ENCODE results near the gene TMEM217. TPM values are rescaled to one million over a fixed set of nuclear protein-coding genes. Genes with fewer than 3 reads are reported as not detected.

TMEM217 gene
- polyA plus RNA-seq, 1 of the 3 experiments (the other 2 are of a cell fraction), result 1.5 TPM

DNA sequence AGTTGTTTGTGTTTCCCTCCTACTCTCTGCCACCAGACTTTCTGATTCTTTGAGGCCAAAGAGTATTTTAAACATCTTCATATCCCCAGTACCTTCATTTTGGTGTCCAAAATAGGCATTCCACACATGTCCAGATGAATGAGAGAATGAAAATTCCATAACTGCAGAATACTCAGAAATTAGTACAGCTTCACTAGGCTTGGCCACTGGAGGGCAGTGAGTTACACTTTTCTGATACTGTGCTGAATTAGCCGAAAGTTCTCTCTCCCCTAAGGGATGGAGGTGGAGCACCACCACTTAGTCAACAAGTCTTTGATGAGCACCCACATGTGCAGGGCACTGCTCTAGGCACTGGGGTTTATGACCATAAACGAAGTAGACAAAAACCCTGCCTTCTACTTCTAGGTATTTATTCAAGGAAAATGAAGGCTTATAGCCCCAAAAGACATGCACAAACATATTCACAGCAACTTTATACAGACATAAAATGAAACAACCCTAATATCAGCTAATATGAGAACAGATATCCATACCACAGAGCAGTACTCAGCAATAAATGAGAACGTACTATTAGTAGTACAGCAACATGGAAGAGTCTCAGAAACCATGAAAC is 46.1 kb upstream of the TMEM217 start:
- Histone ChIP-seq H3K4me2 (no peak overlapping the region), H3K27me3 (ENCODE audit: insufficient read depth) (no peaks in the 10 kb centered on the region), H3F3A (replicated peaks; ENCODE audit: insufficient read depth) (peaks cover 2% of the 10 kb centered on the region), H3K79me2 (ENCODE audit: insufficient read depth) (no peaks in the 10 kb centered on the region), H3K9ac (no peak overlapping the region), H3K4me3 (ENCODE audit: low read depth in 2 of 2, low read length in 1 of 2) (no peak overlapping the region), H3K9me3 (no peaks in the 10 kb centered on the region), H3K36me3 (replicated peaks in 1 of 2; ENCODE audit: control insufficient read depth in 1 of 2, insufficient read depth in 2 of 2, low read length in 1 of 2) (peaks cover 19 to 30% of the 10 kb centered on the region in 2 experiments), H4K20me1 (ENCODE audit: insufficient read depth) (no peaks in the 10 kb centered on the region), H2AFZ (ENCODE audit: low read depth) (no peak overlapping the region), H3K27ac (ENCODE audit: low read depth in 2 of 2, low read length in 1 of 2) (no peak overlapping the region), H3K4me1 (ENCODE audit: control insufficient read depth in 1 of 2, insufficient read depth in 2 of 2, low read depth in 1 of 2, low read length in 1 of 2) (peaks cover 2 to 10% of the 10 kb centered on the region in 2 experiments), H3K9me2 (no peaks in the 10 kb centered on the region)
- ChIA-PET POLR2A (no interaction called here), CTCF (interaction anchor here (0.6 to 5.9 kb wide), 16 partner anchors 10 to 422 kb away, joined by 3 to 43 read pairs (median 3); no protein-coding TSS in a partner anchor)
- peak; percentile 50 for DNase-seq
- TF ChIP-seq RAD21 (IDR thresholded peaks at IDR 0.05; ENCODE audit: low read length), result peak; percentile 63
- TF ChIP-seq, protein P1, sequence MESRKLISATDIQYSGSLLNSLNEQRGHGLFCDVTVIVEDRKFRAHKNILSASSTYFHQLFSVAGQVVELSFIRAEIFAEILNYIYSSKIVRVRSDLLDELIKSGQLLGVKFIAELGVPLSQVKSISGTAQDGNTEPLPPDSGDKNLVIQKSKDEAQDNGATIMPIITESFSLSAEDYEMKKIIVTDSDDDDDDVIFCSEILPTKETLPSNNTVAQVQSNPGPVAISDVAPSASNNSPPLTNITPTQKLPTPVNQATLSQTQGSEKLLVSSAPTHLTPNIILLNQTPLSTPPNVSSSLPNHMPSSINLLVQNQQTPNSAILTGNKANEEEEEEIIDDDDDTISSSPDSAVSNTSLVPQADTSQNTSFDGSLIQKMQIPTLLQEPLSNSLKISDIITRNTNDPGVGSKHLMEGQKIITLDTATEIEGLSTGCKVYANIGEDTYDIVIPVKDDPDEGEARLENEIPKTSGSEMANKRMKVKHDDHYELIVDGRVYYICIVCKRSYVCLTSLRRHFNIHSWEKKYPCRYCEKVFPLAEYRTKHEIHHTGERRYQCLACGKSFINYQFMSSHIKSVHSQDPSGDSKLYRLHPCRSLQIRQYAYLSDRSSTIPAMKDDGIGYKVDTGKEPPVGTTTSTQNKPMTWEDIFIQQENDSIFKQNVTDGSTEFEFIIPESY (IDR thresholded peaks at IDR 0.05; ENCODE audit: borderline replicate concordance, low read depth), result no peak
- no peak for TF ChIP-seq MXI1 (IDR thresholded peaks at IDR 0.05; ENCODE audit: low read depth, low read length)
- no peak for TF ChIP-seq EP300 (IDR thresholded peaks at IDR 0.05; ENCODE audit: borderline replicate concordance in 1 of 2, low read depth in 1 of 2, low read length in 1 of 2)
- TF ChIP-seq RCOR1 (IDR thresholded peaks at IDR 0.05; ENCODE audit: low read length), result 0 out of 2 replicates have a peak, but pooled peaks have one; percentile 23
- no peak for TF ChIP-seq TCF12 (IDR thresholded peaks at IDR 0.05)
- TF ChIP-seq RXRA (IDR thresholded peaks at IDR 0.05; ENCODE audit: borderline replicate concordance, low read depth), result no peak
- TF ChIP-seq SMC3 (IDR thresholded peaks at IDR 0.05; ENCODE audit: low read depth, low read length), result peak; percentile 48
- no peak for TF ChIP-seq NRF1 (IDR thresholded peaks at IDR 0.05; ENCODE audit: low read depth, low read length)
- TF ChIP-seq, protein P2, sequence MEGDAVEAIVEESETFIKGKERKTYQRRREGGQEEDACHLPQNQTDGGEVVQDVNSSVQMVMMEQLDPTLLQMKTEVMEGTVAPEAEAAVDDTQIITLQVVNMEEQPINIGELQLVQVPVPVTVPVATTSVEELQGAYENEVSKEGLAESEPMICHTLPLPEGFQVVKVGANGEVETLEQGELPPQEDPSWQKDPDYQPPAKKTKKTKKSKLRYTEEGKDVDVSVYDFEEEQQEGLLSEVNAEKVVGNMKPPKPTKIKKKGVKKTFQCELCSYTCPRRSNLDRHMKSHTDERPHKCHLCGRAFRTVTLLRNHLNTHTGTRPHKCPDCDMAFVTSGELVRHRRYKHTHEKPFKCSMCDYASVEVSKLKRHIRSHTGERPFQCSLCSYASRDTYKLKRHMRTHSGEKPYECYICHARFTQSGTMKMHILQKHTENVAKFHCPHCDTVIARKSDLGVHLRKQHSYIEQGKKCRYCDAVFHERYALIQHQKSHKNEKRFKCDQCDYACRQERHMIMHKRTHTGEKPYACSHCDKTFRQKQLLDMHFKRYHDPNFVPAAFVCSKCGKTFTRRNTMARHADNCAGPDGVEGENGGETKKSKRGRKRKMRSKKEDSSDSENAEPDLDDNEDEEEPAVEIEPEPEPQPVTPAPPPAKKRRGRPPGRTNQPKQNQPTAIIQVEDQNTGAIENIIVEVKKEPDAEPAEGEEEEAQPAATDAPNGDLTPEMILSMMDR (IDR thresholded peaks at IDR 0.05), result peak; percentile 73
- TF ChIP-seq CHD2 (IDR thresholded peaks at IDR 0.05; ENCODE audit: low read length, partially characterized antibody), result no peak
- TF ChIP-seq SIN3A (IDR thresholded peaks at IDR 0.05; ENCODE audit: borderline replicate concordance, low read depth, low read length), result no peak
- TF ChIP-seq MEF2A (IDR thresholded peaks at IDR 0.05; ENCODE audit: borderline replicate concordance, low read depth), result no peak
- 46% methylated on average over 3 of the region's 3 CpGs for WGBS (ENCODE audit: low lambda C conversion rate)

All from SK-N-SH (cell line).